ENCODE data around the gene PCDHGA4.
"Not testable (repeated sequence)": the region's sequence is repeated elsewhere in the genome, so short reads cannot be mapped to it uniquely, and the experiment has no call there.

The PCDHGA4 gene

DNA sequence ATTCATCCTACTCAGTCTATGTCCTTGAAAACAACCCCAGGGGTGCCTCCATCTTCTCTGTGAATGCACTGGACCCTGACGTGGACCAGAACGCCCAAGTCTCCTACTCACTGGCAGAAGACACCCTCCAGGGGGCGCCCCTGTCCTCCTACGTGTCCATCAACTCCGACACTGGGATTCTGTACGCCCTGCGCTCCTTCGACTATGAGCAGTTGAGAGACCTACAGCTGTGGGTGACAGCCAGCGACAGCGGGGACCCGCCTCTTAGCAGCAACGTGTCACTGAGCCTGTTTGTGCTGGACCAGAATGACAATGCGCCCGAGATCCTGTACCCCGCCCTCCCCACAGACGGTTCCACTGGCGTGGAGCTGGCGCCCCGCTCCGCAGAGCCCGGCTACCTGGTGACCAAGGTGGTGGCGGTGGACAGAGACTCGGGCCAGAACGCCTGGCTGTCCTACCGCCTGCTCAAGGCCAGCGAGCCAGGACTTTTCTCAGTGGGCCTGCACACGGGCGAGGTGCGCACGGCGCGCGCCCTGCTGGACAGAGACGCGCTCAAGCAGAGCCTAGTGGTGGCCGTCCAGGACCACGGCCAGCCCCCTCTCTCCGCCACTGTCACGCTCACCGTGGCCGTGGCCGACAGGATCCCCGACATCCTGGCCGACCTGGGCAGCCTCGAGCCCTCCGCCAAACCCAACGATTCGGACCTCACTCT, 20.8 kb downstream of the PCDHGA4 start:
- ATAC-seq (replicated peaks; ENCODE audit: extremely low read depth, poor library complexity, severe bottlenecking); H3K36me3 Mint-ChIP-seq (ENCODE audit: insufficient read depth); H3K27ac Mint-ChIP-seq (ENCODE audit: low read depth); H3K4me1 Mint-ChIP-seq; H3K4me3 Mint-ChIP-seq; DNase-seq (ENCODE audit: low spot score in 2 of 2); H3K9me3 Mint-ChIP-seq: not testable (repeated sequence)
- H3K27me3 Mint-ChIP-seq = peaks cover 21% of the 10 kb centered on the region

DNA sequence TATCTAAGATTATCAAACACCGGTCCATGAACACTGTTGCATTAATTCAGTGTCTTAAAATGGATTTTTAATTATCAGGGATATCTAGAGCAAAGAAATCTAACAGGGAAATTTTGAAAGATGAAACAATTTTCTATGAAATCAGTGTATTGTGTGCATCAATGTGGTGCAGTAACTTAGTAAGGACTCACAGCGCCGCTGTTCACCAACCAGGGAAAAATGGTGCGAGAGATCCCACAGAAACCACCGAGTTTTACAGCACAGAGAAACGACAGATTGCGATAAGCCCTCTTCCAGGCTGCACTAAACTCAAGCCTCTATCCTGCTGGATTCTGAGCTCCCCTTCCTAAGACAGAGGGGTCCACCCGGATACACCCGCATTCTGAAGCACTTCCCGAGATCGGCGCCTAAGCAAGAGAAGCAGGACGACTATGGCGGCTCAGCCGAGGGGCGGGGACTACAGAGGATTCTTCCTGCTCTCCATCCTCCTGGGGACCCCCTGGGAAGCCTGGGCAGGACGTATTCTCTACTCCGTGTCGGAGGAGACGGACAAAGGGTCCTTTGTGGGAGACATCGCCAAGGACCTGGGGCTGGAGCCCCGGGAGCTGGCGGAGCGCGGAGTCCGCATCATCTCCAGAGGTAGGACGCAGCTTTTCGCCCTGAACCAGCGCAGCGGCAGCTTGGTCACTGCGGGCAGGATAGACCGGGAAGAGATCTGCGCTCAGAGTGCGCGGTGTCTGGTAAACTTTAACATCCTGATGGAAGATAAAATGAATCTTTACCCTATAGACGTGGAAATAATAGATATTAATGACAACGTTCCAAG, 27.9 kb downstream of the PCDHGA4 start, which contains the start of gene PCDHGA7:
PCDHGA7 (plus strand) TSS at position 274 of the 826 bp plus-strand sequence; CDS start at position 432, 158 bp downstream.
- Mint-ChIP-seq H3K27ac (ENCODE audit: low read depth) (no peak within 1 kb of the TSS), H3K9me3 (peaks cover 13% of the 10 kb centered on the region), H3K36me3 (ENCODE audit: insufficient read depth) (peaks cover 3% of the 10 kb centered on the region), H3K27me3 (peaks cover 49% of the 10 kb centered on the region), H3K4me3 (peak within 1 kb of the TSS; percentile 52), H3K4me1 (no peaks in the 10 kb centered on the region)
- ATAC-seq (replicated peaks; ENCODE audit: extremely low read depth, poor library complexity, severe bottlenecking) (no peak), DNase-seq (ENCODE audit: low spot score in 2 of 2) (no peak)

DNA sequence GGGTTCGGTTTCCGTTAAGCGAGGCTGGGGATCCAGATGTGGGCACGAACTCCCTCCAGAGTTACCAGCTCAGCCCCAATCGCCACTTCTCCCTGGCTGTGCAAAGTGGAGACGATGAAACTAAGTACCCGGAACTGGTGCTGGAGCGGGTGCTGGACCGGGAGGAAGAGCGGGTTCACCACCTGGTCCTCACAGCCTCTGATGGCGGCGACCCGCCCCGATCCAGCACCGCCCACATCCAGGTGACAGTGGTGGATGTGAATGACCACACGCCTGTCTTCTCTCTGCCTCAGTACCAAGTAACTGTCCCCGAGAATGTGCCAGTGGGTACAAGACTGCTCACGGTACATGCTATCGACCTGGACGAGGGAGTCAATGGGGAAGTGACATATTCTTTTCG, 28.5 kb downstream of the PCDHGA4 start:
- ATAC-seq (replicated peaks; ENCODE audit: extremely low read depth, poor library complexity, severe bottlenecking) (no peak), DNase-seq (ENCODE audit: low spot score in 2 of 2) (no peak)
- Mint-ChIP-seq H3K9me3 (peaks cover 14% of the 10 kb centered on the region), H3K4me1 (no peaks in the 10 kb centered on the region), H3K27me3 (peaks cover 52% of the 10 kb centered on the region), H3K4me3 (peak overlapping the region; percentile 52), H3K36me3 (ENCODE audit: insufficient read depth) (peaks cover 3% of the 10 kb centered on the region), H3K27ac (ENCODE audit: low read depth) (no peak overlapping the region)

GRCh38 chr5:141384471-141385267, 29.8 kb downstream of the PCDHGA4 start:
- no peak for DNase-seq (ENCODE audit: low spot score in 2 of 2)
- Mint-ChIP-seq H3K27ac (ENCODE audit: low read depth) (no peak overlapping the region), H3K4me1 (no peaks in the 10 kb centered on the region), H3K36me3 (ENCODE audit: insufficient read depth) (peaks cover 3% of the 10 kb centered on the region), H3K4me3 (no peak overlapping the region), H3K9me3 (peaks cover 14% of the 10 kb centered on the region), H3K27me3 (peaks cover 62% of the 10 kb centered on the region)
- ATAC-seq (replicated peaks; ENCODE audit: extremely low read depth, poor library complexity, severe bottlenecking) = no peak

DNA sequence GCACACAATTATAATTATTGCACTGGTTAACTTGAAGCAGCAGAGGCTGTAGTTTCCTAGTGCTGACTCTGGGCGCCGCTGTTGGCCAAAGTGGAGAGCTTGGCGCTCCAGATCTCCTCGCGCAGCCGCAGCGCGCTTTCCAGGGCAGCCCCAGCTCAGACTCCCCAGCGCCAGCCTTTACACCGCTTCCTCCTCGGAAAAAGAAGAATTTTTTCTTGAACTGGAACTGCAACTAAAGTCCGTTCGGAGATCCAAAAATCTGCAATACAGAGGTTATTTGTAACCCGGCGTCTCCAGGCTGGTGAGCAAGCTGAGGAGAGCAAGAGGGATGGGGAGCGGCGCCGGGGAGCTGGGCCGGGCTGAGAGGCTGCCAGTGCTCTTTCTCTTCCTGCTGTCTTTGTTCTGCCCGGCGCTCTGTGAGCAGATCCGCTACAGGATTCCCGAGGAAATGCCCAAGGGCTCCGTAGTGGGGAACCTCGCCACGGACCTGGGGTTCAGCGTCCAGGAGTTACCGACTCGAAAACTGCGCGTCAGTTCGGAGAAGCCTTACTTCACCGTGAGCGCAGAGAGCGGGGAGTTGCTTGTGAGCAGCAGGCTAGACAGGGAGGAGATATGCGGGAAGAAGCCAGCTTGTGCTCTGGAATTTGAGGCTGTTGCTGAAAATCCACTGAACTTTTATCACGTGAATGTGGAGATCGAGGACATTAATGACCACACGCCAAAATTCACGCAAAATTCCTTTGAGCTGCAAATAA, 32.9 kb downstream of the PCDHGA4 start, which contains the start of gene PCDHGB4:
PCDHGB4 (plus strand) TSS at position 142 of the 755 bp plus-strand sequence; CDS start at position 329, 187 bp downstream.
- H3K4me1 Mint-ChIP-seq; DNase-seq (ENCODE audit: low spot score in 2 of 2); H3K36me3 Mint-ChIP-seq (ENCODE audit: insufficient read depth); H3K4me3 Mint-ChIP-seq; H3K27ac Mint-ChIP-seq (ENCODE audit: low read depth): not testable (repeated sequence)
- ATAC-seq (replicated peaks; ENCODE audit: extremely low read depth, poor library complexity, severe bottlenecking) = peak; percentile 19
- Mint-ChIP-seq H3K9me3 (peaks cover 24% of the 10 kb centered on the region), H3K27me3 (peaks cover 79% of the 10 kb centered on the region)

DNA sequence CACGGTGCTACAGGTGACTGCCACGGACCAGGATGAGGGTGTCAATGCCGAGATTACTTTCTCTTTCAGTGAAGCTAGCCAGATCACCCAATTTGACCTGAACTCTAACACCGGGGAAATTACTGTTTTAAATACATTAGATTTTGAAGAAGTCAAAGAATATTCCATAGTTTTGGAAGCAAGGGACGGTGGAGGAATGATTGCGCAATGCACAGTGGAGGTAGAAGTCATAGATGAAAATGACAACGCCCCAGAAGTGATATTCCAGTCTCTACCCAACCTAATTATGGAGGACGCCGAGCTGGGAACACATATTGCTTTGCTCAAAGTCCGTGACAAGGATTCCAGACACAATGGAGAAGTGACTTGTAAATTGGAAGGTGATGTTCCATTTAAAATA, 33.8 kb downstream of the PCDHGA4 start:
- no peaks in the 10 kb centered on the region for H3K4me1 Mint-ChIP-seq
- DNase-seq (ENCODE audit: low spot score in 2 of 2) (no peak), ATAC-seq (replicated peaks; ENCODE audit: extremely low read depth, poor library complexity, severe bottlenecking) (no peak)
- H3K9me3 Mint-ChIP-seq = peaks cover 25% of the 10 kb centered on the region
- peaks cover 73% of the 10 kb centered on the region for H3K27me3 Mint-ChIP-seq
- no peak overlapping the region for H3K27ac Mint-ChIP-seq (ENCODE audit: low read depth)
- H3K4me3 Mint-ChIP-seq = no peak overlapping the region
- H3K36me3 Mint-ChIP-seq (ENCODE audit: insufficient read depth) = peaks cover 2% of the 10 kb centered on the region

- DNase-seq (ENCODE audit: low spot score in 2 of 2) (no peak), ATAC-seq (replicated peaks; ENCODE audit: extremely low read depth, poor library complexity, severe bottlenecking) (no peak)
- Mint-ChIP-seq H3K36me3 (ENCODE audit: insufficient read depth) (peaks cover 2% of the 10 kb centered on the region), H3K4me1 (no peaks in the 10 kb centered on the region), H3K9me3 (peaks cover 25% of the 10 kb centered on the region), H3K4me3 (no peak overlapping the region), H3K27me3 (peaks cover 66% of the 10 kb centered on the region), H3K27ac (ENCODE audit: low read depth) (no peak overlapping the region)
Observed at GRCh38 chr5:141389153-141390042, 34.6 kb downstream of the PCDHGA4 start.

DNA sequence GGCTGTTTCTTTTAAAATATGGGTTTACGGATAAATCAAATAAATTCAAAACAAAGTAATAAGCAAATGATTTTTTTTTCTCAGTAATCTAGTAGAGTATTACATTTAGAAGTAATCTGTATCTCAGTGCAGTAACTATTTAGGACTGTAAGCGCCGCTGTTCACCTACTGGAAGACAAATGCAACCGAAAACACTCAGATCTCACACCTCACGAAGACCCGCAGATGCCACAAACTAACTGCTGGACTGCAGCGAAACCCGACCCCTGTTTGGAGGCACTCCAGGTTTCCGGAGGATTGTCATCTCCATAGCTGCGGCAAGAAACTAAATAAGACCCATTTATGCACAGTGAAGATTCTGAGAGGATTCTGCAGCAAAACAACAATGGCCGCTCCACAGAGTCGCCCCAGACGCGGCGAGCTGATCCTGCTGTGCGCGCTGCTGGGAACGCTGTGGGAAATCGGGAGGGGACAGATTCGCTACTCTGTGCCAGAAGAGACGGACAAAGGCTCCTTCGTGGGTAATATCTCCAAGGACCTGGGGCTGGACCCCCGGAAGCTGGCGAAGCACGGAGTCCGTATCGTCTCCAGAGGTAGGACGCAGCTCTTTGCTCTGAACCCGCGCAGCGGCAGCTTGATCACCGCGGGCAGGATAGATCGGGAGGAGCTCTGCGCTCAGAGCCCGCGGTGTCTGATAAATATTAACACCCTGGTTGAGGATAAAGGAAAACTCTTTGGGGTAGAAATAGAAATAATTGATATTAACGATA, 37.8 kb downstream of the PCDHGA4 start, which contains the start of gene PCDHGA8:
PCDHGA8 (plus strand) TSS at position 205 of the 770 bp plus-strand sequence; CDS start at position 386, 181 bp downstream.
- ATAC-seq (replicated peaks; ENCODE audit: extremely low read depth, poor library complexity, severe bottlenecking) = no peak
- DNase-seq (ENCODE audit: low spot score in 2 of 2) = no peak
- Mint-ChIP-seq H3K4me3 (no peak within 1 kb of the TSS), H3K4me1 (no peaks in the 10 kb centered on the region), H3K27ac (ENCODE audit: low read depth) (no peak within 1 kb of the TSS), H3K36me3 (ENCODE audit: insufficient read depth) (peaks cover 2% of the 10 kb centered on the region), H3K27me3 (peaks cover 69% of the 10 kb centered on the region), H3K9me3 (peaks cover 15% of the 10 kb centered on the region)

- ATAC-seq (replicated peaks; ENCODE audit: extremely low read depth, poor library complexity, severe bottlenecking) (no peak), DNase-seq (ENCODE audit: low spot score in 2 of 2) (no peak)
- H3K36me3 Mint-ChIP-seq (ENCODE audit: insufficient read depth) = peaks cover 2% of the 10 kb centered on the region
- peaks cover 67% of the 10 kb centered on the region for H3K27me3 Mint-ChIP-seq
- peaks cover 15% of the 10 kb centered on the region for H3K9me3 Mint-ChIP-seq
- H3K4me3 Mint-ChIP-seq = no peak overlapping the region
- no peaks in the 10 kb centered on the region for H3K4me1 Mint-ChIP-seq
- H3K27ac Mint-ChIP-seq (ENCODE audit: low read depth) = no peak overlapping the region
Observed at GRCh38 chr5:141393267-141393666, 38.4 kb downstream of the PCDHGA4 start.

- H3K4me3 Mint-ChIP-seq; DNase-seq (ENCODE audit: low spot score in 2 of 2); H3K27ac Mint-ChIP-seq (ENCODE audit: low read depth); ATAC-seq (replicated peaks; ENCODE audit: extremely low read depth, poor library complexity, severe bottlenecking); H3K4me1 Mint-ChIP-seq; H3K36me3 Mint-ChIP-seq (ENCODE audit: insufficient read depth): not testable (repeated sequence)
- H3K9me3 Mint-ChIP-seq = peaks cover 11% of the 10 kb centered on the region
- peaks cover 57% of the 10 kb centered on the region for H3K27me3 Mint-ChIP-seq
Observed at GRCh38 chr5:141394401-141395187, 39.8 kb downstream of the PCDHGA4 start.

All from central memory CD8-positive, alpha-beta T cell (primary cell).